ENCODE measurements around the gene SMCP.

The SMCP gene

DNA sequence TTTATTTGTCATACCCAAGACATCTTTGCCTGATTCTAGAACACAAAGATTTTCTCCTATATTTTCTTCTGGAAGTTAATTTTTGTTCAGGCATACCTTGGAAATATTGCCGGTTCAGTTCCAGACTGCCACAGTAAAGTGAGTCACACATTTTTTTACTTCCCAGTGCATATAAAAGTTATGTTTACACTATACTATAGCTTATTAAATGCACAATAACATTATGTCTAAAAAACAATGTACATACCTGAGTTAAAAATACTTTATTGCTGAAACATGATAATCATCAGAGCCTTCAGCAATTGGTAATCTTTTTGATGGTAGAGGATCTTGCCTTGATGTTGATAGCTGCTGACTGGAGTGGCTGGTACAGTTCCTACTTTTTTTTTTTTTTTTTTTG, 10.0 kb downstream of the SMCP start:
- no peak for DNase-seq

DNA sequence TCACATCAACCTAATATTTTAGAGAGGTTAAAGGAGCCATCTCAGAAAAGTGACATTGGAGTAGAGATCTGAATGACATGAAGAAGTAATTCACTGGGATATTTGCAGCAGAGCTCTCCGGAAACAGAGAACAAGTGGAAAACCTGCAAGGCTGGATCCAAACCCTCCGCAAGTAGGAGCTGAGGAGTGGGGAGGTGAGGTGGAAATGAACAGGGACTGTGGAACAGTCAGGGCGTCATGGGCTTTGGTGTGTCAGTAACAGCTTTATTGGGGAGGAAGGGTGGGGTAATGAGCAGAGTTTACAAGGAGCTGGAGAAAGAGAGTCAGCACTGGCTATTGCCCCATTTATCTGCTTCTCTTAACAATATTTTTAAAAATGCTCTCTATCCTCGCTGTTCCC, 20.9 kb downstream of the SMCP start:
- no peak for DNase-seq

DNA sequence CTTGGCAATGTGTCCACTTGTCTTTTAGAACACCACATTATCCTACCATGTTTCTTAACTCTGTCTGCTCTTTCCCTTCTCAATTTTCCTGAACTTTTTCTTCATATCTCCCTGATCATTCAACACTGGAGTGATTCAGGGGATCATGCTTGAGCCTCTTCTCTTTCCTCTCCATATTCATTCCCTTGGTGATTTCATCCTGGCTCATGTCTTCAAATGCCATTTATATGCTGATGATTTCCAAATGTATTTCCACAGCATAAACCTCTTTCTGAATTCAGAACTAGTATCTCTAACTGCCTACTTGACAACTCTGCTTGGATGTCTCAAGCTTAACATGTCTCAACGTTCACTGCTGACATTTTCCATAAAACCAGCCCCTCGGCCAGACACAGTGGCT, 21.8 kb downstream of the SMCP start:
- DNase-seq: no peak

DNA sequence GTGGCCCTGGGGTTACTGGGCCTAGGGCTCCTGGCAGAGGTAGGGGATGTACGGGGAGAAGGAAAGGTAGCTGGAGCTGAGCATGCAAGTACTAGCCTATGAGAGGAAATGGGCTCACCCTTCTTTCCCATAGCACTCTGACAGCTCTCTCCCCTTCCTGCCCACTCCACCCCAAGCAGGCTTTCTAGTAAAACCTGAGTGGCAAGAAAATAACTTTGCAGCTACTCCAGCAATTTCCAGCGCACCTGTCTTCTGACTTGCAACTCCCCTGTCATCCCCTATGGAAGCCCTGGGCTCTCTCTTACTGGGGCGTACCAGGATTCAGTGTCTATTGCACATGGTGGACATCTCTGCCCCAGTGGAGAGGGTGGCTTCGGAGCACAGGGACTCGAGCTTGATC, 23.5 kb downstream of the SMCP start:
- DNase-seq: no peak

DNA sequence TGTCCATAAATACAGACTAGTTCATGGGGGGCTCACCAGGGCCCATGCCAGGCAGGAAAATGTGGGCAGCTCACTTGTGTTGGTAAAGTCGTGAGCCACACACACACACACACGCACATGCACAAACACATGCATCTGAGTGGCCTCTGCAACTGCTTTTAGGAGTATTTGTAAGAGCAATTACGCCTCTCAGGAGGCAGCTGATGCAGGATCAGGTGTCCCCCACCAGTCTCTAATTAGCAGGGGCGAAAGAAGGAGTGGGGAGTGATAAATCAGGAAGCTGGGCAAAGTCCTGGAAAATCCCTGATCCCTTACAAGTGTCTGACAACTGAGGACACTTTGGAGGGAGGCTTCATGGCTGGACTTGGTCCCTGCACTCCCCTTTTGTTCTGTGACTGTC, 24.5 kb downstream of the SMCP start:
- no peak for DNase-seq

DNA sequence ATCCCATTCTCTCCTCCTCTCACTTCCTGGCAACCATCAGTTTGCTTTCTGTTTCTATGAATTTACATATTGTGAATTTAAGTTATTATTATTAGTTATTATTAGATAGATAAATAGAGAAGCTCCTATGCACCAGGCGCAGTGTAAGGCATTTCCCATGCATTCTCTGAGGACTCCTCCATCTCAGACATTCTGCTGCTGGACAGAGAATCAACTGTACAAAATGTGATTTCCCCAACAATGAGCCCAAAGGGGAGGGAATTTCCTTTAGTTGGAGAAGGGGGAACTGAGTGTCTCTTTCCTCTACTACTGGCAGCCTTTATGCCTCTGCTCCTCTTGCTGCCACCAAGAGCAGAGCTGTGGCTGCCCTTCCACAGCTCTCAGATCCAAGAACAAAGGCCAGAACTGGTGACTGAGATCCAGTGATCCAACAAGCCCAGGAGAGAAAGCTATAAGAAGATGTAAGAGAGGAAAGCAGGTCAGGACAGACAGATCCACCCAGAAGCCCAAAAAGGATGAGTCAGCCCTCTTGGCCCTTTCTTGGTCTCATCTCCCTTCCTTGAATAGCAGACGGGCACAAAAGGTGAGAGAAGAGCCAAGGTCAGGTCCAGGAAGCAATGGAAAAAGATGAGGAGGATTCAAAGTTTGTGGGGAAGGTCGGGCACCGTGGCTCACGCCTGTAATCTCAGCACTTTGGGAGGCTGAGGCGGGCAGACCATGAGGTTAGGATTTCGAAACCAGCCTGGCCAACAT, 26.7 kb downstream of the SMCP start:
- no peak for DNase-seq

DNA sequence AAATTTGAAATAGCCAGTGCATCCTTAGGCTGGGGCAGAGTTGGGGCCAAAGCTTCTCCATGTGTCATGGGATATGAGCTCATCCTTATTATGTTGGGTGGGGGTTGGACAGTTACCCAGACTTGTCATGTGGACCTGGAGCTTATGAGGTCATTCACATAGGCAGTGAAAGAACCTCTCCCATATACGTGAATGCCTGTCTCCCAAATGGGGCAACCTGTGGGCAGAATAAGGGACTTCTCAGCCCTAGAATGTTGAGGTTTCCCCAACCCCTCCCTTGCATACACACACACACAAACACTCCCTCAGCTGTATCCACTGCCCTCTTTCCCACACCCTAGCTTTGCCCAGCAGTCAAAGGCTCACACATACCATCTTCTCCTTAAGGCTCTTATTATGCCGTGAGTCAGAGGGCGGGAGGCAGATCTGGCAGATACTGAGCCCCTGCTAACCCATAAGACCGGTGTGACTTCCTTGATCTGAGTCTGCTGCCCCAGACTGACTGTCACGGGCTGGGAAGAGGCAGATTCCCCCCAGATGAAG, 28.0 kb downstream of the SMCP start:
- DNase-seq: peak; percentile 7

DNA sequence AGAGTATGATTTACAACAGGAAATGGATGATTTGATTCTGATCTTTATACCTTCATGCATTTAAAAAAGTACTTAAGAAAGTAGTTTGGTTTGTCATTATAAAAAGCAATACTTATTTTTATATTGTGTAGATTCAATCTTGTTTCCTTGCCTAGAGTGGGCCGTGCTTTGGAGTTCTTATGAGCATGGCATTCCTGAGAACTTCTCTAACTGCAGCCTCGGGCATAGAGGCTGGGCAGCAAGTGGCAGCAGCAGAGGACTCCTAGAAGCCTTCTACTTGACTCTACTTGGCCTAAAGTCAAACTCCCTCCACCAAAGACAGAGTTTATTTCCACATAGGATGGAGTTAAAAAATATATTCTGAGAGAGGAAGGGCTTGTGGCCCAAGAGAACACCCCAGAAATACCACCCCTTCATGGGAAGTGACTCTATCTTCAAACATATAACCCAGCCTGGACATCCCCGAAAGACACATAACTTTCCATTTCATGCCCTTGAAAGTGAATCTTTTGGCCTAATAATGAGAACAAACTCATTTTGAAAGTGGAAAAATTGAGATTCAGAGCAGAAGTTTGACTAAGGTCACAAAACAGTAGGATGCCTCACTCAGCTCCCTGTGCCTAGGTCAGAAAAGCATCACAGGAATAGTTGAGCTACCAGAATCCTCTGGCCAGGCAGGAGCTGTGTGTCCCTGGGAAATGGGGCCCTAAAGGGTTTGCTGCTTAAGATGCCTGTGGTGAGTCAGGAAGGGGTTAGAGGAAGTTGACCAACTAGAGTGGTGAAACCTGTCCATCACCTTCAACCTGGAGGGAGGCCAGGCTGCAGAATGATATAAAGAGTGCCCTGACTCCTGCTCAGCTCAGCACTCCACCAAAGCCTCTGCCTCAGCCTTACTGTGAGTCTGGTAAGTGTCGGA, 29.8 kb downstream of the SMCP start, which contains the start of gene IVL:
Gene IVL, plus strand, starts transcription at position 861 of the 916 bp plus-strand sequence. CDS start 1,252 bp downstream, outside the sequence.
- no peak for DNase-seq

DNA sequence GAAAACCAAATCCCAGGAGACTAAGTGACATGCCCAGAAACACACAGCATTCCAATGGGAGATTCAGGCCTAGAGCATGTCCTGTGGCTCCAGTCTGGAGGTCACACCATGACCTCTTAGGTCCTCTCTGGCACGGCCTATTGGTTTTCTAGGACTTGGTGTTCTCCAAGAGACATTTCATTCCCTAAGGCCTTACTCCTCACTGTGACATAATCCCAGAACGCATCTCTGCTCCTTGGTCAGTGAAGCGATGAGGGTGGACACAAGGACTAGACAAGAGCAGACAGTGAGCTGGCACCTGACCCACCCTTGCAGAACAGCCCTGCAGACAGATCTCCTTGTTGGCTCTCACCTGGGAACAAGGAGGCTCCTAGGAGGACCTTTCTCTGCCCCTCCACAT, 31.1 kb downstream of the SMCP start:
- no peak for DNase-seq

DNA sequence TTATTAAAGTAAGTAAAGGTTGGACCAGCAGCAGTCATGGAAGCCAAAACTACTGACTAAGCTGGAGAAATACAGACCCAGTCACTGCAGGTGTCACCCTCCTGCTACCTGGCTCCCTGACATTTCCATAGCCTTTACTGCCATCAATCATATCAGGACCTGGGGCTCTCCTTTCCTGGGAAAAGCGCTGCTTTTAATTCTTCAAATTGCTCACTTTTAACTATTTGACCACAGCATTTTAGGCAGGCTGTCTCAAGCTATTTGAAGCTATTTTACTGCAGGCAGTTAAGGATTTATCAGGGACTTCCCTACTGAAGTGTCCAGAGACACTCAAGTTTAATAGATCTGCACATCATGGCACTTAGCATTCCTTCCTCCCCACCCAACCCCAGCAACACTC, 34.3 kb downstream of the SMCP start:
- no peak for DNase-seq

DNA sequence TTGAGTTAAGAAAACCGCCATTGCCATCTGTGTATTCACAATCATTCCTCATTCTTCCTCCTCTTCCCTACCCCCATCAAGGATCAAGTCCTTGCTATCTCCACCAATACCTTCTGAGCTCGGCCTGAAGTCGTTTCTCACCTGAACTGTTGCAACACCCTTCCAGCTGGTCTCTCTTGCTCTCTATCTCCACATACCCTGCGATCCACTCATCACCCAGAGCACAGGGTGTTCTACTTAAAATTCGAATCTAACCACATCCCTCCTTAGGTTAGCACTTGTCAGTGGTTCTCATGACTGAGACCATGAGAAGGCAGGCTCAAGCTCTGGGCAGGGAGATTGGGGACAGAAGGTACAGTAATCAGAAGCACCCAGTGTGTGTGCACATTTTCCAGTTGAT, 34.8 kb downstream of the SMCP start:
- DNase-seq: no peak

DNA sequence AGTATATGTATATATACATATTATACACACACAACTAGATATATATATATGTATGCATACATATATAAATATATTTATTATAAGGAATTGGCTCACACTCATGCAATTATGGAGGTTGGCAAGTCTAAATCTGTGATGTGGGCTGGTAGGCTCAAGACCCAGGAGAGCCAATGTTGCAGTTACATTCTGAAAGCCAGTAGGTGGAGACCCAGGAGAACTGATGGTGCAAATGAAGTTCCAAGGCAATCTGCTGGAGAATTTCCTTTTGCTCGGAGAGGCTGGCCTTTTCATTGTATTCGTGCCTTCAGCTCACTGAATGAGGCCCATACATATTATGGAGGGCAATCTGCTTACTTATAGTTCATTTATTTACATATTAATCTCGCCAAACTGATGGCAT, 39.7 kb downstream of the SMCP start:
- DNase-seq: no peak

DNA sequence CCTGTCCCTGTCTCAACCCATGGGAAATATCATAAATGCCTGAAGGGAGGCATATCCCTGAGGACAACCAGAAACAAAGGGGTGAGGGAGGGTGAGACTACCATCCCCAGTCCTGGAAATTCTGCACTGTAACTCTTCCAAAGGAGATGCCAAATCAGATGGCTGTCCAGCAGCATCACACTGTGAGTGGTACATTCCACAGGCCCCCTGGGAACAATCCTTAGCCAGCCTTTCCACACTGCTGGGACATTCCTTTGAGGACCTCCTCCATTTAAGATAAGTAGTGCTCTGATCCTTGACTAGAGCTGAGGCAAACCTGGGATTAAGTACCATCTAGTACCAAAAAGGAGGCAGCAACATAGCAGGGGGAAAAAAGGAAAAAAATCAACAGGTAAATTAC, 40.9 kb downstream of the SMCP start:
- DNase-seq: no peak

DNA sequence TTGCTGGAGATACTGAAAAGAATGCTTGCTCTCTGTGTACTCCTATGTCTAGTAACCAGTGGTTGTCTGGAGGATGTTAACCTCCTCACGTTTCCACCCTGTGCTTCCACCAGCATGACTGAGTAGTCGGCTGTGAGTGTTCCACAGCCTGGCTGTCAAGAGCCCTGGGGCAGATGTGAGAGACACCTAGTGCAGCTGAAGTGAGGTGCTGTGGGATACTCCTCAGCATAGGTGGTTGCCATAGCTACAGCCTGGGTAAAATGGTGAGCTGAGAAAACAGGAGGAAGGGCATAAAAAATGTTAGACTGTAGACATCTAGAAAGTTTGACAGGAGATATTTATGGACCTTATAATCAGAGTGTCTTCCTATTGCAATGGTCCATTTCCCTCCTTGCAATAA, 46.1 kb downstream of the SMCP start:
- DNase-seq: no peak

DNA sequence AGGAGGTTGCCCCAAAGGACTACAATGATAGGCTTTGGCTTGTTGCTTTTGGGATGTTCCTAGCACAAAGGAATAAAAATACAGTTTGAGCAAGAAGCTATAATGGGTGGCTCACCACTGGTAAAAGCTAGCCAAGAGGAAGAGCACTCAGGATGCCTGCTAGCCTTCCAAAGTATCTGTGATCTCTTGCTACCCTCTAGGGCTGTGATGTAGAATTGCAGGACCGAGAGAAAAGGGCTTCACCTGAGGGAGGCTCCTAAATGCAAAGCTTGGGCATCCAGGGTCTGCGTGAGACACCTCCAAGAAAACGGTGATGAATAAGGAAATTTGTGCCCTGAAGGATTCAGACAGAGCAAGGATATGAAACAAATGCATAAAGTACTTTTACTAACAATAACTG, 48.0 kb downstream of the SMCP start:
- DNase-seq: peak; percentile 16

DNA sequence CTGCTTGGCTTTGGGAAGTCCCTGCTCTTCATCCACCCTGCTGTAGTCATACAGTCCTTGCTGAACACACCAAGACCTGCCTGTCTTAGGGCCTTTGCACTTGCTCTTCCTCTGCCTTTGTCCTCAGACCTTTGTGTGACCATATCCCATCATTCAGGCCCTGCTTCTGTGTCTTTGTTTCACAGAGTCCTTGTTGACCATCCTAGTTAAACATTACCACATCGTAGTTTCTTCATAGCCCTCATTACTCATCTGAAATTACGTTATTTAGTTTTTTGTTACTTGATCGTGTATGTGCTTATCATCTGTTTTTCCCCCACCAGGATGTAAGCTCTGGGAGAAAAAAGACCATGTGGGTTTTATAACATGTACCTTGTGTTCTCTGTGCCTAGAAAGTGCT, 50.5 kb downstream of the SMCP start:
- DNase-seq: no peak

DNA sequence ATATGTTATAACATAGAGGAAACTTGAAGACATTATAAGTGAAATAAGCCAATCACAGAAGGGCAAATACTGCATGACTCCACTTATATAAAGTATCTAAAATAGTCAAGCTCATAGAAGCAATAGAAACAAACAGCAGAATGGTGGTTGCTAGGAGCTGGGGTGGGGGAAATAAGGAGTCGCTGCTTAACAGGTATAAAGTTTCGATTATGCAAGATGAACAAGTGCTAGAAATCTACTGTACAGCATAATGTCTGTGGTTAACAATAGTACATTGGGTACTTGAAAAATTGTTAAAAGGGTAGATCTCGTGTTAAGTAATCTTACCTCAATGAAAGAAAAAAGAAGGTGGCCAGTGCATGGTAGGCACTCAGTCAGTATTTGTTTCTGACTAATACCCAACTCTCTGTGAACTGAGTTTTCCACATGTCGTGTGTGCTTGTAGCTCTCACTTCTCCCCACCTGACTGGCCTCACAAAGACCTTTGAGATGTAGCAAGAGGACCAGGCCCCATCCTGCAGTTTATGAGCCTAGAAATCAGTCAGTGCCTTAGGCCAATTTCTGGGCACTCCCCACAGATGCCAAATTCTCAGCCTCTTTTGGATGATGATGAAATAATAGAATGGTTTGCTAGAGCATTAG, 54.2 kb downstream of the SMCP start:
- no peak for DNase-seq

DNA sequence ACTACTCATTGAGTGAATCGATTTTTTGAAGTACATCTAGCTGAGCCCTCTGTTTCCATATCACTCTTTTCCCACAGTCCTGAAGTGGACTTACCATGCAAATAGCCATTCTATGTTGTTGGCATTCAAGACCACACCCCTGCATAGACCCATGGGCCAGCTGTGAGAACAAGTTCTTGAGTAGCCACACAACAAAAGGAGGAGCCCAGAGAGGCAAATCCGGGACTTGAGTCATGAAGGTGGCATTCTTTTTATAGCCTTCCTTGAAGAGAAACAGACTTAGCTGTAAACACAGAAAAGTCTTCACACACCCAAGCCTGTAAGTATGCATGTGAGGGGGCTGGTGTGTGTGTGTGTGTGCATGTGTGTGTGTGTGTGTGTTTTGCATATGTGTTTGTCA, 55.1 kb downstream of the SMCP start:
- DNase-seq: no peak
